ENCODE measurements around the gene NEK6. TPM values are rescaled to one million over a fixed set of nuclear protein-coding genes. Genes with fewer than 3 reads are reported as not detected.

NEK6 gene
- total RNA-seq, 2 donors from 2014 or later: 24.0 to 43.6 TPM

DNA sequence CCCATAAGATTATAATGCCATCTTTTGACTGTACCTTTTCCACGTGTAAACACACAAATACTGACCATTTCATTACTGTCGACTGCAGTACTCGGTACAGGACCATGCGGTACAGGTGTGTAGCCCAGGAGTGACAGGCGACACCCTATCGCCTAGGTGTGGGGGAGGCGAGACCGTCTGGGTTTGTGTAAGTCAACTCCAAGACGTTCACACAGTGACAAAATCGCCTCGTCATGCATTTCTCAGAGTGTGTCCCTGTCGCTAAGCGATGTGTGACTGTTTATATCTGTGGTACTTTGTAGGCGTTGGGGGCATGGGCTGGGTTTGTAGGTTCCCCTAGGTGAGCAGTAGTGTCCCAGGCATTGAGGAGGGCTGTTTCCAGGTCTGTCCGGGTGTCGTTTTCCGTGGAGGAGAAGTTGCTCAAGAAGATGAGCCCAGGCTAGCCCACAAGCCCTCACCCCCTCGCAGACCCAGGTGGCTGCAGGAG, 20.3 kb downstream of the NEK6 start:
- peaks cover 47 to 62% of the 10 kb centered on the region in 2 donors for H3K4me1 ChIP-seq (ENCODE audit: control insufficient read depth in 1 of 2, low read depth in 2 of 2)

DNA sequence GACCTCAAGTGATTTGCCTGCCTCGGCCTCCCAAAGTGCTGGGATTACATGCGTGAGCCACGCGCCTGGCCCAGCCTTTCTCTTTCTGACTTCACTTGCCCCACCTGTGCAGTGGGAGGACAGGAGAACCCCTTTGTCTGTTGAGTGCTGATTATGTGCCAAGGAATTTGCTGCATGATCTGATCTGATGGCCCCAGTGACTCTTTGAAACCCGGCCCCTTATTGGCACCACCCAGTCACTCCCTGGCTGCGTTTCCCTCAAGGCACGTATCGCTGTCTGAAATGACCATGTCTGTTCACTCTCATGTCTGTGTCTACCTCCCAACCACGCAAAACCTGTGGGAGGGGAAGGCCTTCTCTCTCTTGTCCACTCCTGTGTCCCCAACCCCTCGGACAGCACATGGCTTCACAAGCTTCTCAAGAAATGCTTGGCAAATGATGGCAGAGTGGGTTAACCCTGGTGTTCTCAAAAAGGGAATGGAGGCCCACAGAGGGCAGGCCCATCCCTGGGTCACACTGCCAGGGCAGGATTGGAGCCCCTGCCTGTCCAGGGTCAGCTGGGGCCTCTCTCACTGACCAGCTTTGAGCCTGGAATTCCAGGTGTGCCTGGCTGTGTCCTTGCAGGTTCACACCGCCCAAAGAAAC, 21.9 kb downstream of the NEK6 start:
- Histone ChIP-seq H3K27me3 (replicated peaks; ENCODE audit: insufficient read depth) (no peaks in the 10 kb centered on the region), H3K4me1 (ENCODE audit: control insufficient read depth in 1 of 2, low read depth in 2 of 2) (peaks cover 40 to 62% of the 10 kb centered on the region in 2 donors), H3K36me3 (no peaks in the 10 kb centered on the region), H3K4me3 (peak overlapping the region; percentile 49), H3K9me3 (no peaks in the 10 kb centered on the region), H3K27ac (peak overlapping the region; percentile 73 to 90)
- ATAC-seq (ENCODE audit: insufficient number of reproducible peaks, low FRiP score, low read depth) (no peak), DNase-seq (ENCODE audit: low spot score) (no peak)
- TF ChIP-seq, protein P1, sequence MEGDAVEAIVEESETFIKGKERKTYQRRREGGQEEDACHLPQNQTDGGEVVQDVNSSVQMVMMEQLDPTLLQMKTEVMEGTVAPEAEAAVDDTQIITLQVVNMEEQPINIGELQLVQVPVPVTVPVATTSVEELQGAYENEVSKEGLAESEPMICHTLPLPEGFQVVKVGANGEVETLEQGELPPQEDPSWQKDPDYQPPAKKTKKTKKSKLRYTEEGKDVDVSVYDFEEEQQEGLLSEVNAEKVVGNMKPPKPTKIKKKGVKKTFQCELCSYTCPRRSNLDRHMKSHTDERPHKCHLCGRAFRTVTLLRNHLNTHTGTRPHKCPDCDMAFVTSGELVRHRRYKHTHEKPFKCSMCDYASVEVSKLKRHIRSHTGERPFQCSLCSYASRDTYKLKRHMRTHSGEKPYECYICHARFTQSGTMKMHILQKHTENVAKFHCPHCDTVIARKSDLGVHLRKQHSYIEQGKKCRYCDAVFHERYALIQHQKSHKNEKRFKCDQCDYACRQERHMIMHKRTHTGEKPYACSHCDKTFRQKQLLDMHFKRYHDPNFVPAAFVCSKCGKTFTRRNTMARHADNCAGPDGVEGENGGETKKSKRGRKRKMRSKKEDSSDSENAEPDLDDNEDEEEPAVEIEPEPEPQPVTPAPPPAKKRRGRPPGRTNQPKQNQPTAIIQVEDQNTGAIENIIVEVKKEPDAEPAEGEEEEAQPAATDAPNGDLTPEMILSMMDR (IDR thresholded peaks at IDR 0.05): no peak

More for the DNA sequence above, 20.3 kb downstream of the NEK6 start:
- Histone ChIP-seq H3K9me3 (no peaks in the 10 kb centered on the region), H3K27me3 (replicated peaks; ENCODE audit: insufficient read depth) (no peaks in the 10 kb centered on the region), H3K4me3 (no peak overlapping the region), H3K27ac (no peak overlapping the region), H3K36me3 (no peaks in the 10 kb centered on the region)
- TF ChIP-seq, protein P1 (IDR thresholded peaks at IDR 0.05): no peak
- no peak for DNase-seq (ENCODE audit: low spot score)
- ATAC-seq (ENCODE audit: insufficient number of reproducible peaks, low FRiP score, low read depth): no peak

DNA sequence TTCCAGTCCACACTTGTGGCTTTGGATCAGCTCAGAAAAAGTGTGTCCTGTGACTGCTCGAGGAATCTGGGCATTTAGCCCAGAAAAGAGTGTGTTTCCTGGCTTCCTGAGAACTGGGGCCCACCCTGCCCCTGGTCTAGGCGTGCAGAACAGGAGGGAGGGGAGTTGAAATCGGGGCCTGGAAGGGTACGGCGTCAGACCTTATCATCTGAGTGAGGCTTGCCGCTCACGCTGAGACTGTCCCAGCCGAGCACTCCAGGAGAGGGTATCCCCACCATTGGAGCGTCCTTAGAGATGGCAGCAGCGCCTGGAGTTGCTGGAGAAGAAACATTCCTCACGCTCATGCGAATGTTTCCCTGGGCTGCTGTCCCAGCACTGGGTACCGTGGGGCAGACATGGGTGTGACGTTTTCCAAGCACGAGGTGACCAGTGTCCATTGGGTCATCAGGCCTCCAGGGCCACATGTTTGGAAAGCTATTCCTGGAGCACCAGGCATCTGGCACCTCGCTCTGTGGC, 22.5 kb downstream of the NEK6 start:
- Histone ChIP-seq H3K27me3 (replicated peaks; ENCODE audit: insufficient read depth) (no peaks in the 10 kb centered on the region), H3K9me3 (no peaks in the 10 kb centered on the region), H3K27ac (peak overlapping the region; percentile 73 to 90), H3K4me1 (ENCODE audit: control insufficient read depth in 1 of 2, low read depth in 2 of 2) (peaks cover 46 to 65% of the 10 kb centered on the region in 2 donors), H3K36me3 (no peaks in the 10 kb centered on the region), H3K4me3 (peak overlapping the region; percentile 49)
- TF ChIP-seq, protein P1 (IDR thresholded peaks at IDR 0.05): no peak
- ATAC-seq (ENCODE audit: insufficient number of reproducible peaks, low FRiP score, low read depth) (peak; percentile 77), DNase-seq (ENCODE audit: low spot score) (peak; percentile 58)

DNA sequence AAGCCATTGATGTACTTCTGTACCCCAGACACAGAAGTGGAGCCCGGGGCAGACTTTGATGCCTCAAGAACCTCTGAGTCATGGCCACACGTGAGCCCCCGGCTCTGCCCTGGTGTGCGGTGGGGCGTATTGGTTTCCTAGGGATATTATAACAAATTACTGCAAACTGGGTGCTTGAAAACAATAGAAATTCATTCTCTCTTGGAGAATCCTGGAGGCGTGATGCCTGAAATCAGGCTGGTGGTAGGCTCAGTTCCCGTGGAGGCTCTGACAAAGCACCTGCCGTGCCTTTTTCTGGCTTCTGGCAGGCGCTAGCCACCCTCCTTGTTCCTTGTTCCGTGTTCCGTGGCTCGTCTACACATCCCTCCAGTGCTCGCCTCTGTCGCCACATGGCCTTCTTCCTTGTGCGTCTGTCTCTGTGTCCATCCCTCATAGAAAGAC, 24.2 kb downstream of the NEK6 start:
- Histone ChIP-seq H3K27me3 (replicated peaks; ENCODE audit: insufficient read depth) (no peaks in the 10 kb centered on the region), H3K4me3 (no peak overlapping the region), H3K9me3 (no peaks in the 10 kb centered on the region), H3K27ac (peak overlapping the region; percentile 78 to 90), H3K4me1 (ENCODE audit: control insufficient read depth in 1 of 2, low read depth in 2 of 2) (peaks cover 62 to 82% of the 10 kb centered on the region in 2 donors), H3K36me3 (no peaks in the 10 kb centered on the region)
- no peak for ATAC-seq (ENCODE audit: insufficient number of reproducible peaks, low FRiP score, low read depth)
- no peak for DNase-seq (ENCODE audit: low spot score)
- TF ChIP-seq, protein P1 (IDR thresholded peaks at IDR 0.05): no peak

DNA sequence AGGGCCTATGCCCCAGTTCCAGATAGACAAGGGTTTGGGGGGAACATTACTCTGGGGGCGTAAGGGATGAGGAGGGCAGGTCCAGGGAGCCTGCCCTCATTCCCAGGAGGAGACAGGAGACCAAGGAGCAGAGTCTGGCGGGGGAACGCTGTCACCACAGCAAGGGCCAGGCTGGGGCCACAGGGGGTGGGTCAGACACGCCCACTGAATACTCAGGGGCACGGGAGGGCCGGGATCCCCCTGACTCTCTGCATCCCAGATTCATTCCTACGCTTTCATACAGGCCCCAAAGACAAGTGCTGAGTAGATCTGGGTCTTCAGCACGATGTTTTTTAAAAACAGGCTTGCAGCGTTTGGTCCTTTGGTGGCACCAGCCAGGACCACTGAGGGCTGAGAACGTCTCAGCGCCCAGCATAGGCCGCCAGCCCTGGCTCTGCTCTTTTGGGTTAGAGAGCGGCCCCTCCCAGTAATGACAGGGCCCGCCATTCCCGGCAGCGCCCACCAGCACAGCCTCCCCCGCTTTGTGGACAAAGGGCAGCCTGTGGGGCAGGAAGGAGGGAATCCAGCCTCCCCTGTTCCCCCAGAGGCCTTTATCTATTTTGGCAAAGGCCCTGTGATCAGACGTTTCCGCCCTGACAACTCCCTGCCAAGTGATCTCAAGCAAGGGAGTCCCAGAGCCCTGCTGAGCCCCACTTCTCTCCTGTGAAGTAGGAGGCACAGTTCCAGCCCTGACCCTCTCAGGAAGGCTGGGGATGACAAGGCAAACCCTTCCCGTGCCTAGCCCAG, 24.9 kb downstream of the NEK6 start:
- ATAC-seq (ENCODE audit: insufficient number of reproducible peaks, low FRiP score, low read depth) (no peak), DNase-seq (ENCODE audit: low spot score) (no peak)
- no peaks in the 10 kb centered on the region for H3K27me3 ChIP-seq (replicated peaks; ENCODE audit: insufficient read depth)
- TF ChIP-seq, protein P1 (IDR thresholded peaks at IDR 0.05): no peak
- H3K4me1 ChIP-seq (ENCODE audit: control insufficient read depth in 1 of 2, low read depth in 2 of 2): peaks cover 62 to 89% of the 10 kb centered on the region in 2 donors
- H3K27ac ChIP-seq: peak overlapping the region; percentile 78 to 90
- H3K4me3 ChIP-seq: no peak overlapping the region
- no peaks in the 10 kb centered on the region for H3K9me3 ChIP-seq
- no peaks in the 10 kb centered on the region for H3K36me3 ChIP-seq

All from thoracic aorta (tissue), 2 donors.